CD8-positive, alpha-beta memory T cell (primary cell): ENCODE measurements around the gene RYR3. TPM values are rescaled to one million over a fixed set of nuclear protein-coding genes. Genes with fewer than 3 reads are reported as not detected.
"Not testable (repeated sequence)": the region's sequence is repeated elsewhere in the genome, so short reads cannot be mapped to it uniquely, and the experiment has no call there.

Experiments
- CTCF ChIA-PET: fragments of 350-600 bp; sonication (Branson Sonifier 250); formaldehyde crosslinking; loops from one replicate; lab custom pipeline; 2021; ENCODE audit warnings: antibody characterized with exemption; lab: Charles Lee
- POLR2A ChIA-PET: fragments of 350-600 bp; sonication (Branson Sonifier 250); formaldehyde crosslinking; loops from one replicate; lab custom pipeline; 2021; ENCODE audit warnings: antibody characterized with exemption; lab: Charles Lee
- DNase-seq, 5 donors: peaks; one replicate each; pipeline versions ENCODE4 v3.0.0 to v3.0.0-alpha.2; 2020 to 2022; ENCODE audit warnings: mixed read lengths in 1 of 5
- H3K27ac ChIP-seq: one replicate; pipeline ENCODE4 v1.7.0; 2013; ENCODE audit warnings: low read depth, mild to moderate bottlenecking, low read length, moderate library complexity
- H3K27me3 ChIP-seq: 2 replicates; pipeline ENCODE4 v1.7.0; 2013; ENCODE audit warnings: low read length, mild to moderate bottlenecking; ENCODE audit not compliant: insufficient read depth, poor library complexity, severe bottlenecking
- H3K36me3 ChIP-seq: 2 replicates; pipeline ENCODE4 v1.7.0; 2013; ENCODE audit warnings: mild to moderate bottlenecking, low read length, moderate library complexity; ENCODE audit not compliant: insufficient read depth
- H3K4me1 ChIP-seq: 2 replicates; pipeline ENCODE4 v1.7.0; 2013; ENCODE audit warnings: mild to moderate bottlenecking, low read length, moderate library complexity; ENCODE audit not compliant: insufficient read depth
- H3K4me3 ChIP-seq: 2 replicates; pipeline ENCODE4 v1.7.0; 2013; ENCODE audit warnings: mild to moderate bottlenecking, low read length
- H3K9me3 ChIP-seq: 2 replicates; pipeline ENCODE4 v1.7.0; 2013; ENCODE audit warnings: mild to moderate bottlenecking, low read length
- H3K27ac Mint-ChIP-seq, 8 donors: one replicate each; pipeline ENCODE4 v1.8.0; 2020 to 2021; ENCODE audit warnings: mixed read lengths in 8 of 8, mild to moderate bottlenecking in 6 of 8, inconsistent platforms in 3 of 8, moderate library complexity in 3 of 8
- H3K27me3 Mint-ChIP-seq, 2 donors: one replicate each; pipeline ENCODE4 v1.8.0; 2020 to 2021; ENCODE audit warnings: mixed read lengths in 2 of 2, mild to moderate bottlenecking in 1 of 2, moderate library complexity in 1 of 2
- H3K36me3 Mint-ChIP-seq, 3 donors: one replicate each; pipeline ENCODE4 v1.8.0; 2020 to 2021; ENCODE audit warnings: mixed read lengths in 3 of 3, inconsistent platforms in 1 of 3, mild to moderate bottlenecking in 1 of 3
- H3K4me1 Mint-ChIP-seq, 3 donors: one replicate each; pipeline ENCODE4 v1.8.0; 2020 to 2021; ENCODE audit warnings: mixed read lengths in 3 of 3, inconsistent platforms in 1 of 3, mild to moderate bottlenecking in 1 of 3
- H3K4me3 Mint-ChIP-seq, 7 donors: one replicate each; pipeline ENCODE4 v1.8.0; 2020 to 2021; ENCODE audit warnings: mixed read lengths in 7 of 7, mild to moderate bottlenecking in 6 of 7, moderate library complexity in 4 of 7, inconsistent platforms in 2 of 7
- H3K9me3 Mint-ChIP-seq, 5 donors: one replicate each; pipeline ENCODE4 v1.8.0; 2020 to 2022; ENCODE audit warnings: mixed read lengths in 5 of 5, mild to moderate bottlenecking in 3 of 5, moderate library complexity in 2 of 5, inconsistent platforms in 1 of 5
- polyA plus RNA-seq: library from polyadenylated mRNA; unstranded; fragments of 300-500 nt; fragmentation: Illumina TruSeq; gene quantifications from one replicate; pipeline ENCODE4 v1.2.3, GENCODE V29; 2021
- total RNA-seq, 2 experiments: library from RNA; stranded (reverse); gene quantifications; one replicate each; pipeline ENCODE4 v1.2.3, GENCODE V29; 2021

The RYR3 gene
- total and polyA plus RNA-seq, 3 experiments from 2014 or later, result 0.08 TPM; not detected in 2

GRCh38 chr15:33808720-33809457, 498.1 kb downstream of the RYR3 start:
- no peaks in the 10 kb centered on the region for H3K36me3 ChIP-seq
- no peak overlapping the region for H3K27ac ChIP-seq
- CTCF ChIA-PET, result no interaction called here
- POLR2A ChIA-PET, result no interaction called here
- DNase-seq, result no peak
- no peaks in the 10 kb centered on the region for H3K36me3 Mint-ChIP-seq
- H3K4me3 ChIP-seq, result no peak overlapping the region
- peaks cover 0 to 3% (median 0%) of the 10 kb centered on the region in 5 donors for H3K9me3 Mint-ChIP-seq
- peaks cover 3% of the 10 kb centered on the region for H3K27me3 ChIP-seq
- no peaks in the 10 kb centered on the region for H3K4me1 ChIP-seq
- no peaks in the 10 kb centered on the region for H3K4me1 Mint-ChIP-seq
- H3K27ac Mint-ChIP-seq, result peak overlapping the region in 1 of 8 donors; percentile 47
- H3K9me3 ChIP-seq, result no peaks in the 10 kb centered on the region
- H3K27me3 Mint-ChIP-seq, result peaks cover 8 to 26% of the 10 kb centered on the region in 2 donors
- no peak overlapping the region for H3K4me3 Mint-ChIP-seq

GRCh38 chr15:33810073-33810595, 499.4 kb downstream of the RYR3 start:
- H3K36me3 ChIP-seq, result no peaks in the 10 kb centered on the region
- CTCF ChIA-PET, result no interaction called here
- POLR2A ChIA-PET, result no interaction called here
- no peaks in the 10 kb centered on the region for H3K36me3 Mint-ChIP-seq
- no peak overlapping the region for H3K4me3 ChIP-seq
- DNase-seq, result no peak
- H3K27ac ChIP-seq, result no peak overlapping the region
- no peaks in the 10 kb centered on the region for H3K9me3 ChIP-seq
- H3K4me3 Mint-ChIP-seq, result no peak overlapping the region
- peaks cover 8 to 26% of the 10 kb centered on the region in 2 donors for H3K27me3 Mint-ChIP-seq
- peaks cover 0 to 3% (median 0%) of the 10 kb centered on the region in 5 donors for H3K9me3 Mint-ChIP-seq
- H3K4me1 Mint-ChIP-seq, result no peaks in the 10 kb centered on the region
- peaks cover 3% of the 10 kb centered on the region for H3K27me3 ChIP-seq
- no peaks in the 10 kb centered on the region for H3K4me1 ChIP-seq
- no peak overlapping the region for H3K27ac Mint-ChIP-seq

GRCh38 chr15:33810806-33811205, 500.0 kb downstream of the RYR3 start:
- CTCF ChIA-PET, result no interaction called here
- no peak overlapping the region for H3K4me3 Mint-ChIP-seq
- no peaks in the 10 kb centered on the region for H3K36me3 Mint-ChIP-seq
- Histone ChIP-seq H3K27ac (no peak overlapping the region), H3K27me3 (peaks cover 3% of the 10 kb centered on the region), H3K4me3 (no peak overlapping the region), H3K36me3 (no peaks in the 10 kb centered on the region), H3K4me1 (no peaks in the 10 kb centered on the region), H3K9me3 (no peaks in the 10 kb centered on the region)
- H3K4me1 Mint-ChIP-seq, result no peaks in the 10 kb centered on the region
- POLR2A ChIA-PET, result no interaction called here
- no peak overlapping the region for H3K27ac Mint-ChIP-seq
- DNase-seq, result no peak
- H3K9me3 Mint-ChIP-seq, result peaks cover 0 to 3% (median 0%) of the 10 kb centered on the region in 5 donors
- peaks cover 8 to 26% of the 10 kb centered on the region in 2 donors for H3K27me3 Mint-ChIP-seq

- no peaks in the 10 kb centered on the region for H3K36me3 Mint-ChIP-seq
- Histone ChIP-seq H3K27ac (no peak overlapping the region), H3K36me3 (no peaks in the 10 kb centered on the region), H3K4me1 (no peaks in the 10 kb centered on the region), H3K9me3 (no peaks in the 10 kb centered on the region), H3K4me3 (no peak overlapping the region), H3K27me3 (peaks cover 3% of the 10 kb centered on the region)
- no peak overlapping the region for H3K4me3 Mint-ChIP-seq
- ChIA-PET CTCF (interaction anchor here (1.2 kb wide), 1 partner anchor 13 kb away, joined by 3 read pairs; no protein-coding TSS in a partner anchor), POLR2A (no interaction called here)
- peaks cover 3 to 16% of the 10 kb centered on the region in 2 donors for H3K27me3 Mint-ChIP-seq
- H3K27ac Mint-ChIP-seq, result no peak overlapping the region
- no peaks in the 10 kb centered on the region for H3K4me1 Mint-ChIP-seq
- no peak for DNase-seq
- peaks cover 0 to 3% (median 0%) of the 10 kb centered on the region in 5 donors for H3K9me3 Mint-ChIP-seq
Observed at GRCh38 chr15:33813891-33814290, 503.1 kb downstream of the RYR3 start.

- H3K36me3 ChIP-seq, H3K4me3 Mint-ChIP-seq, DNase-seq, H3K4me1 ChIP-seq, H3K27me3 ChIP-seq, H3K4me3 ChIP-seq, H3K27ac Mint-ChIP-seq, H3K27me3 Mint-ChIP-seq, H3K27ac ChIP-seq, H3K36me3 Mint-ChIP-seq, H3K4me1 Mint-ChIP-seq, CTCF ChIA-PET, POLR2A ChIA-PET, H3K9me3 Mint-ChIP-seq, H3K9me3 ChIP-seq: not testable (repeated sequence)
Observed at GRCh38 chr15:33819499-33819898, 508.7 kb downstream of the RYR3 start.

GRCh38 chr15:33822479-33822878, 511.7 kb downstream of the RYR3 start:
- no peaks in the 10 kb centered on the region for H3K9me3 ChIP-seq
- H3K36me3 Mint-ChIP-seq, result no peaks in the 10 kb centered on the region
- POLR2A ChIA-PET, result no interaction called here

GRCh38 chr15:33823119-33823518, 512.4 kb downstream of the RYR3 start:
- Mint-ChIP-seq H3K4me1 (no peaks in the 10 kb centered on the region), H3K4me3 (no peak overlapping the region), H3K36me3 (no peaks in the 10 kb centered on the region), H3K9me3 (no peaks in the 10 kb centered on the region), H3K27ac (no peak overlapping the region), H3K27me3 (peaks cover 0 to 7% of the 10 kb centered on the region in 2 donors)
- ChIA-PET CTCF (no interaction called here), POLR2A (no interaction called here)
- no peak overlapping the region for H3K4me3 ChIP-seq
- no peaks in the 10 kb centered on the region for H3K9me3 ChIP-seq
- no peak overlapping the region for H3K27ac ChIP-seq
- no peak for DNase-seq
- H3K27me3 ChIP-seq, result no peaks in the 10 kb centered on the region
- H3K4me1 ChIP-seq, result no peaks in the 10 kb centered on the region
- no peaks in the 10 kb centered on the region for H3K36me3 ChIP-seq

More at GRCh38 chr15:33822479-33822878, 511.7 kb downstream of the RYR3 start:
- Mint-ChIP-seq H3K27ac (no peak overlapping the region), H3K4me1 (no peaks in the 10 kb centered on the region), H3K27me3 (peaks cover 0 to 7% of the 10 kb centered on the region in 2 donors), H3K4me3 (no peak overlapping the region), H3K9me3 (no peaks in the 10 kb centered on the region)
- Histone ChIP-seq H3K4me3 (no peak overlapping the region), H3K27ac (no peak overlapping the region), H3K27me3 (no peaks in the 10 kb centered on the region), H3K36me3 (no peaks in the 10 kb centered on the region), H3K4me1 (no peaks in the 10 kb centered on the region)
- CTCF ChIA-PET, result no interaction called here
- DNase-seq, result no peak

- no peaks in the 10 kb centered on the region for H3K9me3 ChIP-seq
- no peak overlapping the region for H3K4me3 ChIP-seq
- Mint-ChIP-seq H3K4me3 (no peak overlapping the region), H3K27me3 (peaks cover 0 to 16% of the 10 kb centered on the region in 2 donors), H3K9me3 (no peaks in the 10 kb centered on the region), H3K4me1 (no peaks in the 10 kb centered on the region), H3K36me3 (no peaks in the 10 kb centered on the region), H3K27ac (no peak overlapping the region)
- H3K36me3 ChIP-seq, result no peaks in the 10 kb centered on the region
- no peaks in the 10 kb centered on the region for H3K4me1 ChIP-seq
- no peak overlapping the region for H3K27ac ChIP-seq
- no peak for DNase-seq
- ChIA-PET POLR2A (no interaction called here), CTCF (no interaction called here)
- H3K27me3 ChIP-seq, result no peaks in the 10 kb centered on the region
Observed at GRCh38 chr15:33825453-33825852, 514.7 kb downstream of the RYR3 start.
